Activated T-cell treated with anti-CD3 and anti-CD28 coated beads, Interleukin-2, amount 50 U/mL, for 24 hours (primary cell): ENCODE results near the gene ING3.

ENCODE experiments used
- DNase-seq: peaks from one replicate; pipeline ENCODE4 v3.0.0-alpha.2; 2020
- H3K27ac Mint-ChIP-seq: 2 replicates; pipeline ENCODE4 v1.8.0; 2020; ENCODE audit warnings: mild to moderate bottlenecking, mixed read lengths
- H3K27me3 Mint-ChIP-seq: 2 replicates; pipeline ENCODE4 v1.8.0; 2020; ENCODE audit warnings: mixed read lengths
- H3K36me3 Mint-ChIP-seq: 2 replicates; pipeline ENCODE4 v1.8.0; 2020; ENCODE audit warnings: low read depth, mixed read lengths
- H3K4me1 Mint-ChIP-seq: 2 replicates; pipeline ENCODE4 v1.8.0; 2020; ENCODE audit warnings: low read depth, mixed read lengths
- H3K4me3 Mint-ChIP-seq: 2 replicates; pipeline ENCODE4 v1.8.0; 2020; ENCODE audit warnings: mild to moderate bottlenecking, moderate library complexity, mixed read lengths
- H3K9me3 Mint-ChIP-seq: 2 replicates; pipeline ENCODE4 v1.8.0; 2020; ENCODE audit warnings: mixed read lengths

ING3 gene, protein sequence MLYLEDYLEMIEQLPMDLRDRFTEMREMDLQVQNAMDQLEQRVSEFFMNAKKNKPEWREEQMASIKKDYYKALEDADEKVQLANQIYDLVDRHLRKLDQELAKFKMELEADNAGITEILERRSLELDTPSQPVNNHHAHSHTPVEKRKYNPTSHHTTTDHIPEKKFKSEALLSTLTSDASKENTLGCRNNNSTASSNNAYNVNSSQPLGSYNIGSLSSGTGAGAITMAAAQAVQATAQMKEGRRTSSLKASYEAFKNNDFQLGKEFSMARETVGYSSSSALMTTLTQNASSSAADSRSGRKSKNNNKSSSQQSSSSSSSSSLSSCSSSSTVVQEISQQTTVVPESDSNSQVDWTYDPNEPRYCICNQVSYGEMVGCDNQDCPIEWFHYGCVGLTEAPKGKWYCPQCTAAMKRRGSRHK

DNA sequence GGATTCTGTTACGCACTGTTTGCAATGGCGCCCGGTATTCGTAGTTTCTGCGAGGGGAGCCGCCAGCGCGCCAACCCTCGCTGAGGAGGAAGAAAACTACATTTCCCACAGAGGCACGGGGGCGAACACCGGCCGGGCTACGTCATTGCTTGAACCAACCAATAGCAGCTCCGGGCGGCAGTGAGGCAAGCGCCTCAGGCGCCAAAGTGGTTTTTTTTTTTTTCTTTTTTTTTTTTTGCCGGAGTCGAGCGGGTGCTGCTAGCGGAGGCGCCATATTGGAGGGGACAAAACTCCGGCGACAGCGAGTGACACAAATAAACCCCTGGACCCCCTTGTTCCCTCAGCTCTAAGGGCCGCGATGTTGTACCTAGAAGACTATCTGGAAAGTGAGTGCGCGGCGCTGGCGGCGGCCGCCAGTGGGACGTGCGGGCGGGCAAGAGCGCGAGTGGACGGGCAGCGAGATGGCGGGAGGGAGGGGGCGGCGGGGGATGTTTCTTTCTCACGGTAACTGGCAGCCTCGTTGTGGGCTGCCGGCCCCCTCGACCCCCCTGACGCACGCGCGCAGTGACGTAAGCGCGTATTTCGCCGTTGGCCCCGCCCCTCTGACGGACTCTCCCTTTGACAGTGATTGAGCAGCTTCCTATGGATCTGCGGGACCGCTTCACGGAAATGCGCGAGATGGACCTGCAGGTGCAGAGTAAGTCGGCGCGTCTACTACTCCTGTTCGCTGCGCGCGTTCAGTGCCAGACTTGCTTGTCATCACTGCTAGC, at the start of gene ING3:
Gene ING3 (plus strand): TSS at position 239 of the 770 bp plus-strand sequence. CDS start 120 bp downstream, at position 359.
- Mint-ChIP-seq H3K36me3 (peaks cover 43% of the 10 kb centered on the region), H3K27ac (peak within 1 kb of the TSS; percentile 99), H3K4me3 (peak within 1 kb of the TSS; percentile 95), H3K9me3 (no peaks in the 10 kb centered on the region), H3K27me3 (peaks cover 19% of the 10 kb centered on the region), H3K4me1 (peaks cover 28% of the 10 kb centered on the region)
- peak; percentile 100 for DNase-seq

DNA sequence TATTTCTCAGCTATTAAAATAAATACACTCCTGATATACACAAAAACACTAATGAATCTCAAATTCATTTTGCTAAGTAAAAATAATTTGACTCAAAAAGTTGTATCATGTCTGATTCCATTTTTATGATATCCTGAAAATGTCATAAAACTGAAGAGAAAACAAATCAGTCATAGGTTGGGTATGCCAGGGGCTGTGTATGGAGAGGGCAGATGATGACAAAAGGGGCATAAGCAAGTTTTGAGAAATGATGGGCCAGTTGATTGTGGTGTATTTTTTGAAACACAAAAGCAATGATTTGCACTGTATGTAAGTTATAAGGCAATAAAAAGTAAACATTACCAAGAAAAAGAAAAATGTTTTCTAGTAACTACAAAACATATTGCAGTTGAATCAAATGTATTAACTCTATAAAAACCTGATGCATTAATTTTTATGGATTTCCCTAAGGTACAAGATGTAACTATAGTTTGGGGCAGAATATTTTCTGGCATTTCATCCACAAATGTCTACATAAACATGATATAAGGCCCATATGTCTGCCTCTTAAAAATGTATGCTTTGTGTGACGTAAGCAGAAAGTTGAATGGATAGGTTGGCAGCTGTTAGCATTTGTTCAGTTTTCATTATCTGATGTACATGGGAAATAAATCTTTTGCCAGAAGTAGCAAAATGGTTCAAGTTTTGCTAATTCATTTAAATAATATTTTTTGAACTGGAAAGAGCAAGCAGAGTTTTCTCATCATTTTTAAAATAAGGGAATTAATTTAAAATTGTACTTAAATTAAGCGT, 35.1 kb upstream of the ING3 start:
- H3K4me1 Mint-ChIP-seq = no peaks in the 10 kb centered on the region
- DNase-seq = no peak
- H3K27me3 Mint-ChIP-seq = peaks cover 5% of the 10 kb centered on the region
- peaks cover 2% of the 10 kb centered on the region for H3K9me3 Mint-ChIP-seq
- no peaks in the 10 kb centered on the region for H3K36me3 Mint-ChIP-seq
- no peak overlapping the region for H3K4me3 Mint-ChIP-seq
- no peak overlapping the region for H3K27ac Mint-ChIP-seq

DNA sequence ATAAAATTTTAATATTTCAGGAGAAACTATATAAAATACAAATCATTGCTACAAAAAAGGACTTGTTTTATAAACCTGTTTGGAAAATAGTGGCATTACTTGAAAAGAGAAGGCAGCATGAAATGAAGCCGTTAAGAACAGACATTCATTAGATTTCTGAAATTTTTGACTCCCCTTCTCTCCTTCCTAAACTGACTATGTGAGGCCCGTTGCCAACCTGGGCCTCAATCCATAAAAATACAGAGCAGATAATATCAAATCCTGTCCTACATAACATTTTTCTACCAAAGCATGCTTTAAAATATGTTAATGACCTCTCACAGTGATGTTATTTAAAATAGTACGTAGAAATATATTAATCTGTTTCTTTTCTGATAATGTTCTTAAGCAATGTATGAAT, 34.5 kb upstream of the ING3 start:
- no peaks in the 10 kb centered on the region for H3K36me3 Mint-ChIP-seq
- H3K27me3 Mint-ChIP-seq = peaks cover 5% of the 10 kb centered on the region
- DNase-seq = no peak
- peaks cover 2% of the 10 kb centered on the region for H3K9me3 Mint-ChIP-seq
- H3K4me1 Mint-ChIP-seq = no peaks in the 10 kb centered on the region
- no peak overlapping the region for H3K4me3 Mint-ChIP-seq
- H3K27ac Mint-ChIP-seq = no peak overlapping the region

DNA sequence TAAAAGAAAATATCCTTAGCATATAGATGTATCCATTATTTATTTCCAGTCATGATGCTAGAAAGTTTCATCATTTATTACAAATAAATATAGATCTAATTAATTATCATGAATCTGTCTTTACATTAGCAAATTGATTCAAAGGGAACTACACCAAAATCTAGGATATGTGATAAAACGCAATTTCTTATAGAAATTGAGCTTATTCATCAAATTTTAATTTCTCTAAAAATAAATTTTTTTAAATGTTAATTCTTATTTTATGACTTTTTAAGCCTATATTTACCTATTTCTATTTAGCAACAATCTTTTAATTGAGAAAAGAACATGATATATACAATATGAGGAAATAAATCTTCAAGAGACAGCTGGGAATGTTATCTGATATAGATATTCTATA, 34.0 kb upstream of the ING3 start:
- no peak for DNase-seq
- Mint-ChIP-seq H3K9me3 (peaks cover 2% of the 10 kb centered on the region), H3K36me3 (no peaks in the 10 kb centered on the region), H3K4me1 (no peaks in the 10 kb centered on the region), H3K27me3 (peaks cover 5% of the 10 kb centered on the region), H3K4me3 (no peak overlapping the region), H3K27ac (no peak overlapping the region)

DNA sequence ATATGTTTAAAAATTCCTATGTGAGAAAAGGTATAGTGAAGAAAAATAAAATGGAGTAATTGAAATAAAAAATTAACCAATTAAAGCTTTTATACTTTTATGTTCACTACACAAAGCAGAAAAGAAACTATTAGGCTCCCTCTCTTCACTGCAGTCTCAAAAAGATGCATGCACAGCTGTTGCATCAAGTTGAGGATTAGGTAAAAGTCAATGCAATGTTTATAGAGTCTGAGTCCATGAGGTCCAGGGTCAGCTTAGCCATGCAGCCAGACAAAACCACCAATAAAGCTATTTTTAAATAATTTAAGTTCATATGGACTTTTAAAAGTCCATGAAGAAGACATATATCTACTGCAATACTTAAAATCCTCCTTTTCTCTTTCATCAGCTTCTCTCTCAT, 31.1 kb upstream of the ING3 start:
- H3K4me1 Mint-ChIP-seq = no peaks in the 10 kb centered on the region
- H3K36me3 Mint-ChIP-seq = no peaks in the 10 kb centered on the region
- H3K4me3 Mint-ChIP-seq = no peak overlapping the region
- H3K27ac Mint-ChIP-seq = no peak overlapping the region
- H3K27me3 Mint-ChIP-seq = peaks cover 20% of the 10 kb centered on the region
- no peaks in the 10 kb centered on the region for H3K9me3 Mint-ChIP-seq
- DNase-seq = no peak

DNA sequence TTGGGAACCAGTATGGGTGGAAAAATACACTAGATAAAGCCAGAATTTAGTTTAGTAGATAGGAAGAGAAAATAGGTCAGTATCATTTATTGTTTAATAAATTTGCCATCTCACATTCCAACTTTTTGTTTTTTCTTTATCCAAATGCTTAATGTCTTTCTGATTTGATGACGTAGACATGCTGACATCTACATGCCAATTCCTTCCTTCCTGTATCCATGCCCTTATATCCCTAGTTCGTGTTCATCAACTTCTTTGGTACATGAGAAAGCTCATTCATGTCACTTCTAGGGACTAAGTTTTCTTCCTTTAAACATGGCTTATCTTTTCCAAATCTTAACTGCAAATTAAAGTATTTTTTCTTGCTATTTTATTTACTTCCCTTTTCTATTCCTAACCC, 30.5 kb upstream of the ING3 start:
- Mint-ChIP-seq H3K4me3 (no peak overlapping the region), H3K27me3 (peaks cover 26% of the 10 kb centered on the region), H3K27ac (no peak overlapping the region)

DNA sequence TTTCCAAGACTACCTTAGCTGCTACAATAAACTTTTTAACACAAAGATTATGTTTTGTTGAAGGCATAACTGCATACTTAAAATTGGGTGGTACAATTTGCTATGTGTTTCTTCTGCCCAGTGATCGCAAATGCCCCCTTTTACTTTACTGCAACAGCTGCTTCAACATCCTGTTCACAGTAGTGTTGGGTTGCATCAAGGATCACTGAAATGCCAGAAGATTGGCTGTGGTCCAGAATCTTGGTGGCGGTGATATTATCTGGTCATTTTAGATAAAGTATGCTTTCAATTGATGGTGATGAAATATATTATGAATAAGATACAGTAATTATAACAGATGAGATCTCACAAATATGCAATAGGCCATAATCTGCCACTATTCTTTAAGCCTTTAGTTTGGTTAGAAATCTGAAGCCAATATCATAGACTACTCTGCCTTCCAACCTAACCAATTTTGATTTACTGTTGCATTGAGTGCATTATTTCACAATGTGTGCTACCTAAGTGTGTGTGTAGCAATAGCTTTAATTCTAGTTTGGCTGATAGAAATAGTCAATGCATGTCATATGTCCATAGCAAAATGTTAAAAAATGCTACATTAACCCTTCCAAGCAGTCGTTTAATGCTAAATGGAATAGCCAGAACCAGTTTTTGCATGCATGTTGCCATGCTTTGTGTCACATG, 29.8 kb upstream of the ING3 start:
- Mint-ChIP-seq H3K36me3 (no peaks in the 10 kb centered on the region), H3K4me3 (no peak overlapping the region), H3K9me3 (no peaks in the 10 kb centered on the region), H3K27ac (no peak overlapping the region), H3K27me3 (peaks cover 33% of the 10 kb centered on the region), H3K4me1 (no peaks in the 10 kb centered on the region)
- DNase-seq = no peak

More for the DNA sequence above, 30.5 kb upstream of the ING3 start:
- Mint-ChIP-seq H3K9me3 (no peaks in the 10 kb centered on the region), H3K4me1 (no peaks in the 10 kb centered on the region), H3K36me3 (no peaks in the 10 kb centered on the region)
- DNase-seq = no peak

DNA sequence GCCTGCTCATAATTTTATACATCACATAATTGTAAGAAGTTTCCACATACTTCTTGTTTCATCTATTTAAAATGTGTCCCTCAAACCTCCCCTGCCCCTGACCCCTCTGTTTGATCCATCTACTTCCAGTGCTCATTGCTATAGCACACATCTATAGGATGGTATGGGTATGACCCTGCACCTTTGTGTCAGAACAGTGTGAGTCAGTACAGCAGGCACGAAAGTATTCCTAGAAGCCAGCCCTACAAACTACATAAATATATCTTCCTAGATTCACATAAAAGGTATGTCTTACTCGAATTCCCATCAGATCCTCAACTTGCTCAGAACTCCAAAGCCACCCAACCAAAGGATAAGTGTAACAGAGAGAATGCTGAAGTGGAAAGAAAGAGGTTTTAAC, 25.7 kb upstream of the ING3 start:
- Mint-ChIP-seq H3K4me3 (no peak overlapping the region), H3K36me3 (no peaks in the 10 kb centered on the region), H3K4me1 (no peaks in the 10 kb centered on the region), H3K9me3 (no peaks in the 10 kb centered on the region), H3K27ac (no peak overlapping the region), H3K27me3 (peaks cover 39% of the 10 kb centered on the region)
- no peak for DNase-seq

DNA sequence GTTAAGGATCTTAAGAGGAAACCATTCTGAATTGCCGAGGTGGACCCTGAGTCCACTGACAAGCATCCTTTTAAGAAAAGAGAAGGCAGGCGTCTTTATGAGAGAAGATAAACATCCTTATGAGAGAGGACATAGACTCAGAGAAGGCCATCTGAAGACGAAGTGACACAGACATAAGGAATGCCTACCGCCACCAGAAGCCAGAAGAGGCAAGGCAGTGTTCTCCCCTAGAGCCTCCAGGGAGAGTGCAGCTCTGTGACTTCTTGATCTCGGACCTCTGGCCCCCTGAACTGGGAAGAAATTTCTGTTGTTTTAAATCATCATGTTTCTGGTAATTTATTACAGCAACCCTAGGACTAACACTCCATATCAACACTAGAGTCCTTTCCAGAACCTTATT, 25.2 kb upstream of the ING3 start:
- Mint-ChIP-seq H3K27ac (no peak overlapping the region), H3K27me3 (peaks cover 44% of the 10 kb centered on the region), H3K4me1 (no peaks in the 10 kb centered on the region), H3K4me3 (no peak overlapping the region), H3K36me3 (no peaks in the 10 kb centered on the region), H3K9me3 (no peaks in the 10 kb centered on the region)
- DNase-seq = no peak

DNA sequence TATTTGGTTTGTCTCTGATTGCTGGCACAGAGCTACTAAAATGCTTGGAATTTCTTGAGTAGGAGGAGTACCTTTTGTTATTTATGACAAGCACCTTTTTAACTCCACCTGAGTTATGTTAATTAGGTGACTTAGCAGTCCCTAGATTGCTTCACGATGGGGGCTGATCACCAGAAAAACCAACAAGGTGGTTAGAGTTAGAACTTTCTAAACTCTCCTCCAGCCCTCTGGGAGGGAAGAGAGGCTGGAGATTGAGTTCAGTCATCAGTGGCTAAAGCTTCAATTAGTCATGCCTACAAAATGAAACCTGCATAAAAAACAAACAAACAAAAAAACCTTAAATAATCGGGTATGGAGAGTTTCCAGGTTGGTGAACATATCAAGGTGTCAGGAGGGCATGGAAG, 23.6 kb upstream of the ING3 start:
- H3K4me1 Mint-ChIP-seq = peaks cover 3% of the 10 kb centered on the region
- H3K36me3 Mint-ChIP-seq = no peaks in the 10 kb centered on the region
- no peaks in the 10 kb centered on the region for H3K9me3 Mint-ChIP-seq
- H3K27ac Mint-ChIP-seq = no peak overlapping the region
- peaks cover 50% of the 10 kb centered on the region for H3K27me3 Mint-ChIP-seq
- no peak overlapping the region for H3K4me3 Mint-ChIP-seq
- DNase-seq = no peak

DNA sequence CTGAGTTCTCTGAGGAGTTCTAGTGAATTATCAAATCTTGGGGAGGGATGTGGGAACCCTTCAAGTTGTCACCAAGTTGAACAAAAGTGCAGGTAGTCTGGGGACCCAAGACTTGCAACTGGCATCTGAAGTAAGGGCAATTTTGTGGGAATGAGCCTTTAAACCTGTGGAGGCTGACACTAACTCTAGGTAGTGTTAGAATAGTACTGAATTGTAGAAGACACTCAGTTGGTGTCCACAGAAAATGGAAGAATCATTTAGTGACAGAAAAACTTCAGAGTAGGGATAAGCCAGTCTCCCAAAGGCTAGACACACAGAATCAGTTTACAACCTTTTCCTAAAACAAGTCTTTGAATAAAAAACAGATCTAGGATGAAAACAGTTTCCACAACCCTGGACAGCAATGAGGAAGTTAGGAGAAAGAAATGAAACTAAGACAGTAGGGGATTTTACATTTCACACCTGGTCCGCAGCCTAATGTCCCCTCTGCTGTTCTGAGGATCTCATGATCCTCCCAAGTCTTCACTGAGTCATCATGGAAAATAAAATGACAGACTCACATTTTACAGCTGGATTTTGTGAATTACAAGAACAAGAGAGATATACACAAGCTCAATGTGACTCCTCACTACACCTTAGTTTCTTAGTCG, 23.0 kb upstream of the ING3 start:
- no peaks in the 10 kb centered on the region for H3K9me3 Mint-ChIP-seq
- no peak for DNase-seq
- H3K36me3 Mint-ChIP-seq = no peaks in the 10 kb centered on the region
- peaks cover 3% of the 10 kb centered on the region for H3K4me1 Mint-ChIP-seq
- no peak overlapping the region for H3K4me3 Mint-ChIP-seq
- peaks cover 50% of the 10 kb centered on the region for H3K27me3 Mint-ChIP-seq
- H3K27ac Mint-ChIP-seq = no peak overlapping the region

DNA sequence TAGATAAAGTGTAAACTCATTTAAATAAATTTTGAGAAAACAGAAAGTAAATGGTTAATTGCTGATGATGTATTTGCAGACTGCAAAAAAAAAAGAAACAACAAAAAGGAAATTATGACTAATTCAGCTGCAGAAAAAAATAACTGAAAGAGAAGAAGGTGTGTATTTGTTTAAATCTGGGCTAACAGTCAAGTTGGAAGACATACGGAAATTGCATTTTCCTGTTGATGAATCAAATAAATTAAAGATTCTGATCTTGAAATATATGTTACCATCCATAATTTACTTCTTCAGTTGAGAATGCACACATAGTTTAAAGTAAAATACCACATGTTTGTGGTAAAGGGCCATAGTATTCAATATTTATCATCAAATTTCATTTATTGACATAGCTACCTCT, 19.3 kb upstream of the ING3 start:
- Mint-ChIP-seq H3K4me3 (no peak overlapping the region), H3K36me3 (no peaks in the 10 kb centered on the region), H3K4me1 (peaks cover 3% of the 10 kb centered on the region), H3K9me3 (no peaks in the 10 kb centered on the region), H3K27ac (no peak overlapping the region), H3K27me3 (peaks cover 31% of the 10 kb centered on the region)
- DNase-seq = no peak

DNA sequence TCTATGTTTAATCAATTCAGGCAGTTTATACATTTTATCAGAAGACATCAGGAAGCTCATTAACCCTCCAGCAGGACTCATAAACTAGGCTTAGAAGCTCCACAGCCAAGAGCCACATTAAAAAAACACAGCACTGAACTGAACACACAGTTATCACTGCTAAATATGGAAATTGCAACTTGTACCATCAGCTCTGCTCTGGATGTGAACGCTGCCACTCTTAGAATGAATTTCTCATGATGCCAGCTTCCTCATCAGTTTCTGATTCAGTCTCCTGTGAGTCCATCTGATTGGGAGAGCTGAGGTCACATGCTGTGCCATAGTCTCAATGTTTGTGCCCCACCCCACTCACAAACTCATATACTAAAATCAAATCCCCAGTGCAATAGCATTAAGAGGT, 17.1 kb upstream of the ING3 start:
- H3K27ac Mint-ChIP-seq = no peak overlapping the region
- H3K27me3 Mint-ChIP-seq = peaks cover 21% of the 10 kb centered on the region
- H3K9me3 Mint-ChIP-seq = no peaks in the 10 kb centered on the region

DNA sequence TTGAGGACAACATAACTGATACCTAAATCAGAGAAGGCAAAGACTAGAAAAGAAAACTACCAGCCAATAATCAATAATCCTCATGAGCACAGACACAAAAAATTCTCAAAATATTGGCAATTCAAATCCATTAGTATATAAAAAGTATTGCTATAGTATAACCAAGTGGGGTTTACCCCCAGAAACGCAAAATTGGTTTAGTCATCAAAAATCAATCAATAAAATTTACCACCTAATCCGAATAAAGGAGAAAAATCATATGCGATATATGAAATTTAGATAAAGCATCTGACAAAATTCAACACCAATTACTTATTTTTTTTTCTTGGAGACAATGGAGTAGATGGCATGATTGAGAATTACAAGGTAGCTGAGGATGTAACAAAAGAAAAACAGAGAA, 11.2 kb upstream of the ING3 start:
- no peaks in the 10 kb centered on the region for H3K36me3 Mint-ChIP-seq
- no peak for DNase-seq
- H3K27ac Mint-ChIP-seq = no peak overlapping the region
- H3K4me1 Mint-ChIP-seq = no peaks in the 10 kb centered on the region
- H3K9me3 Mint-ChIP-seq = no peaks in the 10 kb centered on the region
- no peak overlapping the region for H3K4me3 Mint-ChIP-seq
- H3K27me3 Mint-ChIP-seq = no peaks in the 10 kb centered on the region

More for the DNA sequence above, 17.1 kb upstream of the ING3 start:
- Mint-ChIP-seq H3K4me1 (peaks cover 3% of the 10 kb centered on the region), H3K4me3 (no peak overlapping the region), H3K36me3 (no peaks in the 10 kb centered on the region)
- DNase-seq = no peak
